Lung (tissue), 12 donors: ENCODE data around the gene TNIK. TPM values are rescaled to one million over a fixed set of nuclear protein-coding genes. Genes with fewer than 3 reads are reported as not detected.

Source experiments
- ATAC-seq: fragments of 200-7000 bp; cut with Tn5 transposase; one replicate; pipeline ENCODE4 v1.9.1; 2020; ENCODE audit warnings: moderate number of reproducible peaks; ENCODE audit not compliant: insufficient read depth, low FRiP score
- DNase-seq, 3 donors: peaks; one replicate each; pipeline ENCODE4 v3.0.0-alpha.2; 2013 to 2017
- H3K27ac ChIP-seq, 2 donors: one replicate each; pipeline ENCODE4 v1.5.1; 2013; ENCODE audit warnings: mild to moderate bottlenecking in 2 of 2, moderate library complexity in 2 of 2, control low read depth in 1 of 2, inconsistent platforms in 1 of 2, low read depth in 1 of 2, low read length in 1 of 2
- H3K27me3 ChIP-seq, 3 donors: one replicate each; pipeline ENCODE4 v1.5.1; 2013; ENCODE audit warnings: low read length in 2 of 3; ENCODE audit not compliant: control insufficient read depth in 3 of 3, insufficient read depth in 3 of 3
- H3K36me3 ChIP-seq, 4 donors: one replicate each; pipeline ENCODE4 v1.5.1; 2013; ENCODE audit warnings: low read length in 4 of 4, mild to moderate bottlenecking in 1 of 4, moderate library complexity in 1 of 4; ENCODE audit not compliant: control insufficient read depth in 4 of 4, insufficient read depth in 4 of 4
- H3K4me1 ChIP-seq, 5 donors: one replicate each; pipeline ENCODE4 v1.5.1; 2013; ENCODE audit warnings: low read length in 5 of 5, mild to moderate bottlenecking in 2 of 5, moderate library complexity in 1 of 5; ENCODE audit not compliant: control insufficient read depth in 5 of 5, insufficient read depth in 5 of 5
- H3K4me3 ChIP-seq: one replicate; pipeline ENCODE4 v1.5.1; 2013; ENCODE audit warnings: mild to moderate bottlenecking, control low read depth, moderate library complexity
- H3K9ac ChIP-seq, 2 donors: one replicate each; pipeline ENCODE4 v1.5.1; 2013; ENCODE audit warnings: low read length in 2 of 2, control low read depth in 1 of 2; ENCODE audit not compliant: insufficient read depth in 1 of 2
- H3K9me3 ChIP-seq, 4 donors: one replicate each; pipeline ENCODE4 v1.5.1; 2013; ENCODE audit warnings: low read length in 3 of 4, mild to moderate bottlenecking in 1 of 4, moderate library complexity in 1 of 4; ENCODE audit not compliant: control insufficient read depth in 4 of 4, insufficient read depth in 3 of 4
- WGBS, 2 donors: extraction: QIAGEN DNeasy Blood & Tissue Kit; methylation state at CpG; one replicate each; pipeline ENCODE4 v1.1.7; 2013; 5-methylcytosine and 5-hydroxymethylcytosine counted together
- polyA plus RNA-seq, 2 donors: library from polyadenylated mRNA; stranded (reverse); fragments of 200-250 nt; gene quantifications; one replicate each; pipeline ENCODE4 v1.2.1, GENCODE V29; 2013
- total RNA-seq, 2 donors: library from RNA; depleted of rRNA in 1 of 2; stranded (reverse); fragments of >200 nt in 1 of 2; gene quantifications; one replicate each; pipeline ENCODE4 v1.2.1, GENCODE V29; 2014 to 2021
- TF ChIP-seq, protein P1 (sequence below): IDR thresholded peaks from 2 replicates; pipeline ENCODE4 v1.5.1; 2012; ENCODE audit warnings: mild to moderate bottlenecking; ENCODE audit errors: control extremely low read depth, extremely low read depth
- donor health status: control.
- donor health status: control.
- donor health status: Bipolar disorder and iron deficiency.
- donor health status: healthy.
- donor health status: DM: yes; HTN: yes; CAD: no.

Gene TNIK
- total and polyA plus RNA-seq, 4 donors: 9.4 to 36.3 (median 14.3) TPM

GRCh38 chr3:171239757-171240503 lies 220.3 kb downstream of the TNIK start:
- TF ChIP-seq, protein P1, sequence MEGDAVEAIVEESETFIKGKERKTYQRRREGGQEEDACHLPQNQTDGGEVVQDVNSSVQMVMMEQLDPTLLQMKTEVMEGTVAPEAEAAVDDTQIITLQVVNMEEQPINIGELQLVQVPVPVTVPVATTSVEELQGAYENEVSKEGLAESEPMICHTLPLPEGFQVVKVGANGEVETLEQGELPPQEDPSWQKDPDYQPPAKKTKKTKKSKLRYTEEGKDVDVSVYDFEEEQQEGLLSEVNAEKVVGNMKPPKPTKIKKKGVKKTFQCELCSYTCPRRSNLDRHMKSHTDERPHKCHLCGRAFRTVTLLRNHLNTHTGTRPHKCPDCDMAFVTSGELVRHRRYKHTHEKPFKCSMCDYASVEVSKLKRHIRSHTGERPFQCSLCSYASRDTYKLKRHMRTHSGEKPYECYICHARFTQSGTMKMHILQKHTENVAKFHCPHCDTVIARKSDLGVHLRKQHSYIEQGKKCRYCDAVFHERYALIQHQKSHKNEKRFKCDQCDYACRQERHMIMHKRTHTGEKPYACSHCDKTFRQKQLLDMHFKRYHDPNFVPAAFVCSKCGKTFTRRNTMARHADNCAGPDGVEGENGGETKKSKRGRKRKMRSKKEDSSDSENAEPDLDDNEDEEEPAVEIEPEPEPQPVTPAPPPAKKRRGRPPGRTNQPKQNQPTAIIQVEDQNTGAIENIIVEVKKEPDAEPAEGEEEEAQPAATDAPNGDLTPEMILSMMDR: no peak
- 91% methylated on average over 9 of the region's 9 CpGs for WGBS, 2 donors
- H3K4me3 ChIP-seq: no peak overlapping the region
- H3K9me3 ChIP-seq: no peaks in the 10 kb centered on the region
- DNase-seq (no peak), ATAC-seq (no peak)
- H3K27me3 ChIP-seq: no peaks in the 10 kb centered on the region
- no peaks in the 10 kb centered on the region for H3K36me3 ChIP-seq
- H3K4me1 ChIP-seq: peaks cover 0 to 5% (median 0%) of the 10 kb centered on the region in 5 donors
- H3K27ac ChIP-seq: no peak overlapping the region
- H3K9ac ChIP-seq: no peak overlapping the region

GRCh38 chr3:171237009-171237385 lies 223.2 kb downstream of the TNIK start:
- DNase-seq (no peak), ATAC-seq (no peak)
- 88 to 92% methylated on average over 2 of the region's 2 CpGs for WGBS, 2 donors
- Histone ChIP-seq H3K9ac (no peak overlapping the region), H3K4me3 (no peak overlapping the region), H3K36me3 (no peaks in the 10 kb centered on the region), H3K27ac (no peak overlapping the region), H3K4me1 (peaks cover 0 to 5% (median 0%) of the 10 kb centered on the region in 5 donors), H3K27me3 (no peaks in the 10 kb centered on the region), H3K9me3 (no peaks in the 10 kb centered on the region)
- TF ChIP-seq, protein P1: no peak

DNA sequence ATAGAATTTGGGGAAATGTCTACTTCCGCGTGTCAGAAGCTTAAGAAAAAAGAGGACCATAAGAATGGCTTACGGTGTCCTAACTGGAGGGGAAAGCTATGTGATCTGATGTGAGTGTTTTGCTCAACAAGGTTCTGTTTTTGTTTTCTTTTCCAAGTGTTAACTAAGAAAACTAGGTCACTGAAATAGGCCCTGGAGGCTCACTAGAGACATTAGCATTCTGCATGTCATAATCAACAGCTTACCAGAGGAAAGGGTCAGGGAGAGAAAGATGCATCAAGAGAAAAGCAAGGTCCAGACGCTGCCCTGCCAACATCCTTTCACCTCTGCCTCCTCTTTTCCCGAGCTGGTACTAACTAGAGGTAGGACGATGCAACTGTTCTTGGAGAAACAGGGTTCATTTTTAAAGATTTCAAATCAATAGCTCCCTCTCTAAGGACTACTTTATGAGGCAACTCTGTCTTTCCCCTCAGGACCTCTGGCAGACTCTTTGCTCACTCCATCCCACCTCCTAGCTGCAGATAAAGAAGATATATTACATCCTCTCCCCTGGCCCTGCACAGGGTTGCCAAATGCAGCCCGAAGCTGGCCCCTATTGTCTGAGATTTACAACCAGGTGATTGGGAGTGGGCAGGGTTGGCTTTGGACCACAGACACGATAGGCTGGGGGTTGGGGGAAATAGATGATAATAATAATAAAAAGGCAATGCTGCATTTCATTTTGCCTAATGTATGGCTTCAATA lies 223.8 kb downstream of the TNIK start:
- Histone ChIP-seq H3K4me1 (peaks cover 0 to 5% (median 0%) of the 10 kb centered on the region in 5 donors), H3K9ac (no peak overlapping the region), H3K27me3 (no peaks in the 10 kb centered on the region), H3K4me3 (no peak overlapping the region), H3K27ac (no peak overlapping the region), H3K36me3 (no peaks in the 10 kb centered on the region), H3K9me3 (no peaks in the 10 kb centered on the region)
- TF ChIP-seq, protein P1: no peak
- WGBS, 2 donors: 84 to 87% methylated on average over 8 of the region's 8 CpGs
- DNase-seq: no peak
- no peak for ATAC-seq
